GM12801 (cell line): Measurements from ENCODE around the gene RAPSN.

Experiments used
- CTCF ChIP-seq: IDR thresholded peaks from one replicate; pipeline ENCODE4 v1.5.1; 2011; ENCODE audit warnings: control low read depth; ENCODE audit not compliant: insufficient read length; ENCODE audit errors: extremely low read depth

RAPSN gene

GRCh38 chr11:47415949-47416472, 32.9 kb downstream of the RAPSN start:
- no peak for TF ChIP-seq CTCF

- no peak for TF ChIP-seq CTCF
Observed at GRCh38 chr11:47415091-47415854, 33.7 kb downstream of the RAPSN start.

GRCh38 chr11:47414685-47415070, 34.3 kb downstream of the RAPSN start:
- no peak for TF ChIP-seq CTCF

GRCh38 chr11:47413908-47414684, 34.8 kb downstream of the RAPSN start:
- no peak for TF ChIP-seq CTCF

- no peak for TF ChIP-seq CTCF
Observed at GRCh38 chr11:47413351-47413750, 35.6 kb downstream of the RAPSN start.

GRCh38 chr11:47411884-47412746, 36.8 kb downstream of the RAPSN start:
- no peak for TF ChIP-seq CTCF
